GM19240 (cell line): ENCODE results near the gene IFNL3.

Experiments used
- DNase-seq: peaks from one replicate; pipeline ENCODE4 v3.0.0; 2011; ENCODE audit warnings: low spot score; ENCODE audit not compliant: insufficient read length

The IFNL3 gene

DNA sequence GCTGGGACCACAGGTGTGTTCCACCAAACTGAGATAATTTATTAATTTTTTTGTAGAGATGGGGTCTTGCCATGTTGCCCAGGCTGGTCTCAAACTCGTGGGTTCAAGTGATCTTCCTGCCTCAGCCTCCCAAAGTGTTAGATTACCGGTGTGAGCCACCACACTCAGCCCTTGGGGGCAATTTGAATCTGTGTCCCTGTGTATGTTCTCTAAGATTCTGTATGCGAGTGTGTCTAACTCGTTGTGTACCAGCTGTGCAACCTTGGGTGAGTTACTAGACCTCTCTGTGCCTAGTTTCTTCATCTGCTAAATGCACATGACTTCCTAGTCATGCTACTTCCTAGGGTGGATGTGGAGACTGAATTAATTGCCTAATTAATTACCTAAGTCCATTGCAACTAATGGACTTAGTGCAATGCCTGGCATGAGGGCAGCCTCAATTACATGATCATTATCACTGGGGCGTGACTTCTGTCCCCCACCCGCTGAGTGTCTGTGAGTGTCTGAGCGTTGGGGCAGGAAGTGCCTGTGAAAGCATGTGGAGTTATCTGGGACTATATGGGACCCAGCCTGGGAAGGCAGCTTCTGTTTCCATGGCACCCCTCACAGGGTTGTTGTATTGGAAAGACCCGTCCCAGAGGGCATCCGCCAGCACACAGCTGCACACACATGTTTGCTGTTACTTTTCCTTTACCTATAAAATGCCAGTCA lies 49.8 kb downstream of the IFNL3 start:
- no peak for DNase-seq

DNA sequence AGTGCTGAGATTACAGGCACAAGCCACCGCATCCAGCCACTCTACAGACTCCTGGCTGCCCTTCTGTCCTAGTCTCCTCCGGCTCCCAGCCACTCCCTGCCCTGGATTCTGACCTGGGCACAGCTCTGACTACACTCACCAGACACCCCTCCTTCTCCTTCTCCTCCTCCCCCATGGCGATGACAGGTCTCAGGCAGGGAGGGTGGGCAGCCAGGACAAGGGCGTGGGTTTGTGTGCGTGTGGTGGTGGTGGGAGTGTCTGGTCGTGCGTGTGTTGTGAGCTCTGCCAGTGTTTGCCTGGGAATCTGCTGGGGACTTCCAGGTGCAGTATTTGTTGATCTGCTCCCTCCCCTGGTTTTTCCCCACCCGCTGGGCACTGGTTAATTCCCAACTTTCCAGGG lies 51.0 kb downstream of the IFNL3 start:
- DNase-seq = no peak
